ENCODE data around the gene FAM151B.

DNA sequence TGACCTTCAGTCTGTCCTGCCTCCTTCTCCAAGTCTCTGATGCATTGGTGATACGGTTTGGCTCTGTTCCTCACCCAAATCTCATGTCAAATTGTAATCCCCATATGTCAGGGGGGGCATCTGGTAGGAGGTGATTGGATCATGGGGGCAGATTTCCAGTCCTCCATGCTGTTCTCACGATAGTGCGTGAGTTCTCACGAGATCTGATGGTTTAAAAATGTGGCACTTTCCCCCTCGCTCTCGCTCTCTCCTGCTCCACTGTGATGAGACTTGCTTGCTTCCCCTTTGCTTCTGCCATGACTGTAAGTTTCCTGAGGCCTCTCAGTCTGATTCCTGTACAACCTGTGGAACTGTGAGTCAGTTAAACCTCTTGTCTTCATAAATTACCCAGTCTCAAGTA lies 96.9 kb downstream of the FAM151B start:
- TF ChIP-seq SMAD3 (CRISPR knock-in tag; IDR thresholded peaks at IDR 0.05; ENCODE audit: borderline replicate concordance), result no peak
- TF ChIP-seq, protein P1, sequence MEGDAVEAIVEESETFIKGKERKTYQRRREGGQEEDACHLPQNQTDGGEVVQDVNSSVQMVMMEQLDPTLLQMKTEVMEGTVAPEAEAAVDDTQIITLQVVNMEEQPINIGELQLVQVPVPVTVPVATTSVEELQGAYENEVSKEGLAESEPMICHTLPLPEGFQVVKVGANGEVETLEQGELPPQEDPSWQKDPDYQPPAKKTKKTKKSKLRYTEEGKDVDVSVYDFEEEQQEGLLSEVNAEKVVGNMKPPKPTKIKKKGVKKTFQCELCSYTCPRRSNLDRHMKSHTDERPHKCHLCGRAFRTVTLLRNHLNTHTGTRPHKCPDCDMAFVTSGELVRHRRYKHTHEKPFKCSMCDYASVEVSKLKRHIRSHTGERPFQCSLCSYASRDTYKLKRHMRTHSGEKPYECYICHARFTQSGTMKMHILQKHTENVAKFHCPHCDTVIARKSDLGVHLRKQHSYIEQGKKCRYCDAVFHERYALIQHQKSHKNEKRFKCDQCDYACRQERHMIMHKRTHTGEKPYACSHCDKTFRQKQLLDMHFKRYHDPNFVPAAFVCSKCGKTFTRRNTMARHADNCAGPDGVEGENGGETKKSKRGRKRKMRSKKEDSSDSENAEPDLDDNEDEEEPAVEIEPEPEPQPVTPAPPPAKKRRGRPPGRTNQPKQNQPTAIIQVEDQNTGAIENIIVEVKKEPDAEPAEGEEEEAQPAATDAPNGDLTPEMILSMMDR (IDR thresholded peaks at IDR 0.05), result no peak
- TF ChIP-seq TCF7 (CRISPR knock-in tag; IDR thresholded peaks at IDR 0.05; ENCODE audit: low read depth), result no peak
- no peak for TF ChIP-seq CREB1 (CRISPR knock-in tag; IDR thresholded peaks at IDR 0.05)
- no peak for TF ChIP-seq STAT6 (CRISPR knock-in tag; conservative IDR thresholded peaks at IDR 0.05; ENCODE audit: low read depth)
- TF ChIP-seq, protein P2, sequence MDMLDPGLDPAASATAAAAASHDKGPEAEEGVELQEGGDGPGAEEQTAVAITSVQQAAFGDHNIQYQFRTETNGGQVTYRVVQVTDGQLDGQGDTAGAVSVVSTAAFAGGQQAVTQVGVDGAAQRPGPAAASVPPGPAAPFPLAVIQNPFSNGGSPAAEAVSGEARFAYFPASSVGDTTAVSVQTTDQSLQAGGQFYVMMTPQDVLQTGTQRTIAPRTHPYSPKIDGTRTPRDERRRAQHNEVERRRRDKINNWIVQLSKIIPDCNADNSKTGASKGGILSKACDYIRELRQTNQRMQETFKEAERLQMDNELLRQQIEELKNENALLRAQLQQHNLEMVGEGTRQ (CRISPR knock-in tag; IDR thresholded peaks at IDR 0.05), result no peak
- TF ChIP-seq TEAD1 (CRISPR knock-in tag; IDR thresholded peaks at IDR 0.05), result no peak
- TF ChIP-seq ZBTB21 (CRISPR knock-in tag; IDR thresholded peaks at IDR 0.05; ENCODE audit: borderline replicate concordance), result no peak
- TF ChIP-seq, protein P3, sequence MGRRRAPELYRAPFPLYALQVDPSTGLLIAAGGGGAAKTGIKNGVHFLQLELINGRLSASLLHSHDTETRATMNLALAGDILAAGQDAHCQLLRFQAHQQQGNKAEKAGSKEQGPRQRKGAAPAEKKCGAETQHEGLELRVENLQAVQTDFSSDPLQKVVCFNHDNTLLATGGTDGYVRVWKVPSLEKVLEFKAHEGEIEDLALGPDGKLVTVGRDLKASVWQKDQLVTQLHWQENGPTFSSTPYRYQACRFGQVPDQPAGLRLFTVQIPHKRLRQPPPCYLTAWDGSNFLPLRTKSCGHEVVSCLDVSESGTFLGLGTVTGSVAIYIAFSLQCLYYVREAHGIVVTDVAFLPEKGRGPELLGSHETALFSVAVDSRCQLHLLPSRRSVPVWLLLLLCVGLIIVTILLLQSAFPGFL (CRISPR knock-in tag; IDR thresholded peaks at IDR 0.05; ENCODE audit: borderline replicate concordance), result no peak
- TF ChIP-seq CDX4 (CRISPR knock-in tag; IDR thresholded peaks at IDR 0.05; ENCODE audit: borderline replicate concordance), result no peak
- TF ChIP-seq TEAD4 (CRISPR knock-in tag; IDR thresholded peaks at IDR 0.05), result no peak
- no peak for TF ChIP-seq SP1 (CRISPR knock-in tag; conservative IDR thresholded peaks at IDR 0.05)
